ENCODE data around the gene STK24. TPM values are rescaled to one million over a fixed set of nuclear protein-coding genes. Genes with fewer than 3 reads are reported as not detected.

STK24 gene
- total RNA-seq, 4 donors from 2014 or later, result 49.8 to 68.9 (median 57.0) TPM

DNA sequence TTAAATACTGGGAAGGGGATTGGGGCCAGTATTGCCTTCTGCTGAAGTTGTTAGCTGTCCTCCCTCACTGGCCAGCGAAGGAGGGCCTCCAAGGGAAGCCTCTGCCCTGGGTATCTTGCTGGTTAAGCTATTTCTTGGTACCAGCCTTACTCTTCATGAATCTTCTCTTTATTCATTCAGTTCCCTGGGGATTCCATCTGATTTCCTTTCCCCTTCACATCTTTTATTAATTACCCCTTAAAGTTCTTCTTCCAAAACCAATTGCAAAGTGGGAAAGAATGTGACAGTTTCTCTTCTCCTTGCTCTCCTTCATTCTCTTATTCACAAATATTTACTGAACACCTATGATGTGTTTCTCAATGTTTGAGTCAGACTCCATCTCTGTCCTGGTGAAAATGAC is 36.7 kb upstream of the STK24 start:
- 67 to 83% methylated on average over 1 of the region's 1 CpG for WGBS, 2 donors
- H3K36me3 ChIP-seq, result no peaks in the 10 kb centered on the region

DNA sequence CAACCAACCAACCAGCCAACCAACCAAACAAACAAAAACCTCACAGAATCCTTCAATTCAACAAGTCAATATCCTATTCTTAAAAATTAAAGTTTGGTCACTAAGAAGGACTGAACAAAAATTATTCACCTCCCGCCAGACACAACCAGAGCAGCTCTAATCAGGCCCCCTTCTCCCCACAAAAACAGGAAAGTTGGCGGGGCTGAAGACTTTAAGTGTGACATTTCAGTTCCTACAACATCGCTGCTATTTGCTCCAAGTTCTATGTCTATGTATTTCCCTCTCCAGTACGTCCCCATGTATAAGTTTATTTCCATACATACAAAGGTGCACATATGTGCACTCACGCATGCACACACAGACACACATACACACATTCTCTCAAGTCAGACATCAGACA is 32.8 kb upstream of the STK24 start:
- Histone ChIP-seq H3K9me3 (no peaks in the 10 kb centered on the region), H3K27ac (no peak overlapping the region), H3K27me3 (no peaks in the 10 kb centered on the region), H3K36me3 (no peaks in the 10 kb centered on the region), H3K4me3 (no peak overlapping the region), H3K4me1 (no peaks in the 10 kb centered on the region)
- TF ChIP-seq EP300 (IDR thresholded peaks at IDR 0.05) (no peak), POLR2A (IDR thresholded peaks at IDR 0.05) (no peak)
- TF ChIP-seq, protein P1, sequence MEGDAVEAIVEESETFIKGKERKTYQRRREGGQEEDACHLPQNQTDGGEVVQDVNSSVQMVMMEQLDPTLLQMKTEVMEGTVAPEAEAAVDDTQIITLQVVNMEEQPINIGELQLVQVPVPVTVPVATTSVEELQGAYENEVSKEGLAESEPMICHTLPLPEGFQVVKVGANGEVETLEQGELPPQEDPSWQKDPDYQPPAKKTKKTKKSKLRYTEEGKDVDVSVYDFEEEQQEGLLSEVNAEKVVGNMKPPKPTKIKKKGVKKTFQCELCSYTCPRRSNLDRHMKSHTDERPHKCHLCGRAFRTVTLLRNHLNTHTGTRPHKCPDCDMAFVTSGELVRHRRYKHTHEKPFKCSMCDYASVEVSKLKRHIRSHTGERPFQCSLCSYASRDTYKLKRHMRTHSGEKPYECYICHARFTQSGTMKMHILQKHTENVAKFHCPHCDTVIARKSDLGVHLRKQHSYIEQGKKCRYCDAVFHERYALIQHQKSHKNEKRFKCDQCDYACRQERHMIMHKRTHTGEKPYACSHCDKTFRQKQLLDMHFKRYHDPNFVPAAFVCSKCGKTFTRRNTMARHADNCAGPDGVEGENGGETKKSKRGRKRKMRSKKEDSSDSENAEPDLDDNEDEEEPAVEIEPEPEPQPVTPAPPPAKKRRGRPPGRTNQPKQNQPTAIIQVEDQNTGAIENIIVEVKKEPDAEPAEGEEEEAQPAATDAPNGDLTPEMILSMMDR (IDR thresholded peaks at IDR 0.05), result no peak
- no peak for DNase-seq (ENCODE audit: low spot score in 2 of 2)
- 84 to 90% methylated on average over 5 of the region's 5 CpGs for WGBS, 2 donors

More for the DNA sequence above, 36.7 kb upstream of the STK24 start:
- TF ChIP-seq POLR2A (IDR thresholded peaks at IDR 0.05), result no peak
- no peak for TF ChIP-seq EP300 (IDR thresholded peaks at IDR 0.05)
- TF ChIP-seq, protein P1 (IDR thresholded peaks at IDR 0.05), result no peak
- DNase-seq (ENCODE audit: low spot score in 2 of 2), result no peak
- Histone ChIP-seq H3K4me3 (no peak overlapping the region), H3K9me3 (no peaks in the 10 kb centered on the region), H3K4me1 (no peaks in the 10 kb centered on the region), H3K27ac (no peak overlapping the region), H3K27me3 (no peaks in the 10 kb centered on the region)

DNA sequence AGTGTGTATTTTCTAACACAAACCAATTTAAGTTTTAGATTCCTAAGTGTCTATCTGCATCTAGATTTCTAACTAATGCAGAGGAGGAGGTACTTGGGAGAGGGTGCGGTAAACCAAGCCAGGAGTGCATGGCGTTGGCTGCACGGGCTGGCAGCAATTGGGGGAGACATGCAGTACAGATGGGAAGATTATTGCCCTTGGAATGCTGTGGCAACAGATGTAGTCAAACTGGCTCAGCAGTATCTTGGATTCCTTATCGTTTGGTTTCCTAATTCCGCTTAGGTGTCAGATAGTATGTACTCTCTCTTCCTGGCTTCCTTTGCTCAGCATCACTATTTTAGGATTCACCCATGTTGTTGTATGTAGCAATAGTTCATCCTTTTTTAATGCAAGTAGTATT is 29.4 kb upstream of the STK24 start:
- H3K36me3 ChIP-seq, result no peaks in the 10 kb centered on the region
- H3K4me3 ChIP-seq, result no peak overlapping the region
- no peaks in the 10 kb centered on the region for H3K27me3 ChIP-seq
- 39 to 53% methylated on average over 5 of the region's 5 CpGs for WGBS, 2 donors
- TF ChIP-seq, protein P1 (IDR thresholded peaks at IDR 0.05), result no peak
- no peak for TF ChIP-seq POLR2A (IDR thresholded peaks at IDR 0.05)
- TF ChIP-seq EP300 (IDR thresholded peaks at IDR 0.05), result no peak
- no peak overlapping the region for H3K27ac ChIP-seq
- no peaks in the 10 kb centered on the region for H3K9me3 ChIP-seq
- H3K4me1 ChIP-seq, result no peaks in the 10 kb centered on the region
- DNase-seq (ENCODE audit: low spot score in 2 of 2), result no peak

DNA sequence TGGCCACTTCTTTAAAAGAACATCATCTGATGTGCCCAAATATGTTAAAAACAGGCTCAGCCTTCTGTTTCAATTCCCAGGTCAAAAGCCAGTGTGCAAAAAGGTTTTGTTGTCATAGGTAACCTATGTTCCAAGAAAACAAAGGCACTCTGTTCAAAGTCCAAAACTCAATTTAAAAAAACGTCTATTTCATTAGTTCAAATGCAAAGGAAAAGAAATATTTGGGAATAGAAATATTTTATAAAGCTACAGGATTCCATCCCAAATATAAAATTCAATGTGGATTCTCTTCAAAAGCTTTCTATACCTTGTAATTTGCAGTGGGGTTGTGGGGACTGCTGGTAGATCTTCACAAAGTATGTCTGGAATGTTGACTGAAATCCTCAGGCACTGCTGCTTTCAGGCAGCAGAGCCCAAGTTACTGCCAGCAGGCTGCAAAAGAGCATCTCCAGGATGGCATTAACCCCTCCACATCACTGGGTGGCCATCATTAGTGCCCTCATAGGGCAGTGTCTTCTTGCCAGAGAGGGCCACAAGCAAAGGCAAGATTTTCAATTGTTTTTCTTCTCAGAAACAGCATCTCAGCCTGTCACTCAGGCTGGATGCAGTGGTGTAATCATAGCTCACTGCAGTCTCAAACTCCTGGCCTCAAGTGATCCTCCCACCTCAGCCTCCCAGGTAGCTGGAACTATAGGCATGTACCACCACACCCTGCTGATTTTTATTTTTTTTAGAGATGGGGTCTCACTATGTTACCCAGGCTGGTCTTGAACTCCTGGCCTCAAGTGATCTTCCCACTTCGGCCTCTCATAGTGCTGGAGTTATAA is 22.8 kb upstream of the STK24 start:
- Histone ChIP-seq H3K4me3 (no peak overlapping the region), H3K36me3 (no peaks in the 10 kb centered on the region), H3K9me3 (no peaks in the 10 kb centered on the region), H3K27me3 (no peaks in the 10 kb centered on the region), H3K27ac (no peak overlapping the region), H3K4me1 (no peaks in the 10 kb centered on the region)
- 48 to 61% methylated on average over 2 of the region's 2 CpGs for WGBS, 2 donors
- DNase-seq (ENCODE audit: low spot score in 2 of 2), result no peak
- TF ChIP-seq, protein P1 (IDR thresholded peaks at IDR 0.05), result no peak
- TF ChIP-seq EP300 (IDR thresholded peaks at IDR 0.05) (no peak), POLR2A (IDR thresholded peaks at IDR 0.05) (no peak)

DNA sequence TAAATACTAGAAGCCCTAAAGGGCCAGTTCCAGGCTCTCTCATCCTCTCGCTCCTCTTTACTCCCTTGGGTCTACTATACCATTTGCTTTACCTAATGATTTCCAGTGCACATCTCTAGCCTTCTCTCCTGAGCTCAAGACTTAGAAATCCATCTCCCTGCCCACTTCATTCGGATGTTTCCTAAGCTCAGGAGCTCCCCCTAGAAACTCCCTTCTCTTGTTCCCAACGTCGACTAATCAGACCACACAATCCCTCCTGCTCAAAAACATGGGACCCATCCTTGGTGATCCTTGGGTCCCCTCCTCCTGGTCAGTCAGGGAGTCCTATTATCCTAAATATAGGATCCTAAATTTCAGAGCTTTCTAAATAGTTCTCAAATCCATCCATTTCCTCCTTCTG is 21.1 kb upstream of the STK24 start:
- Histone ChIP-seq H3K9me3 (no peaks in the 10 kb centered on the region), H3K27ac (no peak overlapping the region), H3K4me1 (no peaks in the 10 kb centered on the region), H3K27me3 (no peaks in the 10 kb centered on the region), H3K4me3 (no peak overlapping the region), H3K36me3 (no peaks in the 10 kb centered on the region)
- WGBS, 2 donors, result 36 to 44% methylated on average over 4 of the region's 4 CpGs
- TF ChIP-seq EP300 (IDR thresholded peaks at IDR 0.05) (no peak), POLR2A (IDR thresholded peaks at IDR 0.05) (no peak)
- TF ChIP-seq, protein P1 (IDR thresholded peaks at IDR 0.05), result no peak
- DNase-seq (ENCODE audit: low spot score in 2 of 2), result no peak

Data from tibial nerve (tissue), 4 donors.